Psoas muscle (tissue), 8 donors: Measurements from ENCODE around the gene MYO18A. TPM values are rescaled to one million over a fixed set of nuclear protein-coding genes. Genes with fewer than 3 reads are reported as not detected.
A peak's percentile ranks its signal among the peaks of the same experiment; 100 is the strongest.

Experiments
- ATAC-seq, 4 donors: fragments of 200-7000 bp; cut with Tn5 transposase; one replicate each; pipeline ENCODE4 v1.9.1; 2020; ENCODE audit warnings: moderate library complexity in 3 of 4, mild to moderate bottlenecking in 2 of 4
- DNase-seq, 2 donors: peaks; one replicate each; pipeline ENCODE4 v3.0.0-alpha.2; 2020
- H3K27ac ChIP-seq: fragments of 200-600 bp; one replicate; pipeline ENCODE4 v1.8.0; 2022
- H3K27me3 ChIP-seq, 3 donors: fragments of 200-600 bp in 1 of 3; one replicate each; pipeline versions ENCODE4 v1.6.1 to v1.8.0; 2013 to 2022; ENCODE audit warnings: low read length in 2 of 3, mild to moderate bottlenecking in 2 of 3, moderate library complexity in 1 of 3; ENCODE audit not compliant: insufficient read depth in 3 of 3
- H3K36me3 ChIP-seq, 2 donors: fragments of 200-600 bp in 1 of 2; one replicate each; pipeline versions ENCODE4 v1.6.1 to v1.8.0; 2013 to 2022; ENCODE audit warnings: low read depth in 1 of 2, mild to moderate bottlenecking in 1 of 2, moderate library complexity in 1 of 2; ENCODE audit not compliant: insufficient read depth in 1 of 2
- H3K4me1 ChIP-seq: fragments of 200-600 bp; one replicate; pipeline ENCODE4 v1.8.0; 2022
- H3K4me3 ChIP-seq: fragments of 200-600 bp; one replicate; pipeline ENCODE4 v1.8.0; 2022; ENCODE audit warnings: mild to moderate bottlenecking
- H3K9me3 ChIP-seq: fragments of 200-600 bp; one replicate; pipeline ENCODE4 v1.8.0; 2022
- CTCF ChIP-seq: fragments of 200-600 bp; IDR thresholded peaks from one replicate; pipeline ENCODE4 v1.8.0; 2022; ENCODE audit warnings: antibody characterized with exemption
- WGBS, 3 donors: extraction: QIAGEN DNeasy Blood & Tissue Kit; methylation state at CpG; one replicate each; pipeline versions ENCODE4 v1.1.6 to v1.1.7; 2013; 5-methylcytosine and 5-hydroxymethylcytosine counted together
- intact Hi-C, 2 donors: fragments of 100-400 bp; cut with DNase I; formaldehyde crosslinking; loops; one replicate each; pipeline versions ENCODE4 v1.11.0 to v1.14.2; 2022
- polyA plus RNA-seq, 3 donors: library from polyadenylated mRNA; stranded (reverse); fragments of 200-250 nt; gene quantifications; one replicate each; pipeline ENCODE4 v1.2.3, GENCODE V29; 2013
- total RNA-seq, 4 donors: library from RNA; stranded (reverse); fragmentation: NEBNext Ultra II Directional in 2 of 4; extraction: Animal tissue kit (Norgen Biotek cat#: 25700) in 2 of 4; gene quantifications; one replicate each; pipeline versions ENCODE4 v1.2.1 to v1.2.4, GENCODE V29; 2021 to 2023
- donor health status: healthy with polysubstance abuse.
- donor health status: DM: no; HTN: no; CAD: no; lungs with moderate emphysema.
- donor health status: Bipolar disorder and iron deficiency.
- donor health status: healthy.
- donor health status: DM: yes; HTN: yes; CAD: no.
- donor health status: DM: no; HTN: no; CAD: no.
- donor health status: DM: no; HTN: no; CAD: no.
- donor health status: DM: yes; HTN: yes; CAD: no.

MYO18A gene
- total and polyA plus RNA-seq, 7 donors, result 142 to 1,274 (median 770) TPM

GRCh38 chr17:29135464-29135863 is 44.7 kb downstream of the MYO18A start:
- no peak overlapping the region for H3K4me3 ChIP-seq
- peaks cover 0 to 54% of the 10 kb centered on the region in 2 donors for H3K36me3 ChIP-seq
- ATAC-seq, result no peak
- peak overlapping the region; percentile 93 for H3K27ac ChIP-seq
- 34 to 53% (median 41%) methylated on average over 2 of the region's 2 CpGs for WGBS, 3 donors
- TF ChIP-seq CTCF, result no peak
- H3K4me1 ChIP-seq, result peaks cover 81% of the 10 kb centered on the region
- no peak for DNase-seq
- intact Hi-C loops, result no loop called here
- no peaks in the 10 kb centered on the region for H3K27me3 ChIP-seq
- H3K9me3 ChIP-seq, result no peaks in the 10 kb centered on the region

GRCh38 chr17:29133121-29133713 is 47.0 kb downstream of the MYO18A start:
- Histone ChIP-seq H3K27ac (peak overlapping the region; percentile 93), H3K36me3 (peaks cover 0 to 74% of the 10 kb centered on the region in 2 donors), H3K4me1 (peaks cover 87% of the 10 kb centered on the region), H3K9me3 (no peaks in the 10 kb centered on the region), H3K27me3 (no peaks in the 10 kb centered on the region), H3K4me3 (peak overlapping the region; percentile 61)
- ATAC-seq (peak; percentile 87 to 90 (median 88)), DNase-seq (peak; percentile 79 to 90)
- intact Hi-C loops, result no loop called here
- no peak for TF ChIP-seq CTCF
- 19 to 28% (median 24%) methylated on average over 4 of the region's 4 CpGs for WGBS, 3 donors

GRCh38 chr17:29131814-29132682 is 48.1 kb downstream of the MYO18A start:
- ATAC-seq (no peak), DNase-seq (peak in 1 of 2 donors; percentile 62)
- Histone ChIP-seq H3K36me3 (peaks cover 0 to 79% of the 10 kb centered on the region in 2 donors), H3K27ac (peak overlapping the region; percentile 93), H3K9me3 (no peaks in the 10 kb centered on the region), H3K4me3 (peak overlapping the region; percentile 61), H3K4me1 (peaks cover 81% of the 10 kb centered on the region), H3K27me3 (no peaks in the 10 kb centered on the region)
- WGBS, 3 donors, result 50 to 63% (median 57%) methylated on average over 9 of the region's 9 CpGs
- no peak for TF ChIP-seq CTCF
- intact Hi-C loops, result no loop called here

GRCh38 chr17:29129731-29130130 is 50.5 kb downstream of the MYO18A start:
- H3K4me1 ChIP-seq, result peaks cover 83% of the 10 kb centered on the region
- TF ChIP-seq CTCF, result no peak
- ATAC-seq (peak; percentile 42 to 58 (median 54)), DNase-seq (peak in 1 of 2 donors; percentile 87)
- H3K4me3 ChIP-seq, result no peak overlapping the region
- H3K36me3 ChIP-seq, result peaks cover 0 to 79% of the 10 kb centered on the region in 2 donors
- 26 to 45% (median 30%) methylated on average over 4 of the region's 4 CpGs for WGBS, 3 donors
- intact Hi-C loops, result no loop called here
- H3K9me3 ChIP-seq, result no peaks in the 10 kb centered on the region
- peak overlapping the region; percentile 71 for H3K27ac ChIP-seq
- no peaks in the 10 kb centered on the region for H3K27me3 ChIP-seq
